Esophagus mucosa (tissue), 1 donor: Measurements from ENCODE around the gene LBR. TPM values are rescaled to one million over a fixed set of nuclear protein-coding genes. Genes with fewer than 3 reads are reported as not detected.
A peak's percentile ranks its signal among the peaks of the same experiment; 100 is the strongest.

ENCODE experiments used
- ATAC-seq: fragments of 200-7000 bp; cut with Tn5 transposase; one replicate; pipeline ENCODE4 v1.9.1; 2020
- total RNA-seq: library from RNA; stranded (reverse); gene quantifications from one replicate; pipeline ENCODE4 v1.2.4, GENCODE V29; 2023
- donor health status: DM: yes; HTN: yes; CAD: no.

LBR gene
- total RNA-seq, 1 donor from 2014 or later = 52.6 TPM

DNA sequence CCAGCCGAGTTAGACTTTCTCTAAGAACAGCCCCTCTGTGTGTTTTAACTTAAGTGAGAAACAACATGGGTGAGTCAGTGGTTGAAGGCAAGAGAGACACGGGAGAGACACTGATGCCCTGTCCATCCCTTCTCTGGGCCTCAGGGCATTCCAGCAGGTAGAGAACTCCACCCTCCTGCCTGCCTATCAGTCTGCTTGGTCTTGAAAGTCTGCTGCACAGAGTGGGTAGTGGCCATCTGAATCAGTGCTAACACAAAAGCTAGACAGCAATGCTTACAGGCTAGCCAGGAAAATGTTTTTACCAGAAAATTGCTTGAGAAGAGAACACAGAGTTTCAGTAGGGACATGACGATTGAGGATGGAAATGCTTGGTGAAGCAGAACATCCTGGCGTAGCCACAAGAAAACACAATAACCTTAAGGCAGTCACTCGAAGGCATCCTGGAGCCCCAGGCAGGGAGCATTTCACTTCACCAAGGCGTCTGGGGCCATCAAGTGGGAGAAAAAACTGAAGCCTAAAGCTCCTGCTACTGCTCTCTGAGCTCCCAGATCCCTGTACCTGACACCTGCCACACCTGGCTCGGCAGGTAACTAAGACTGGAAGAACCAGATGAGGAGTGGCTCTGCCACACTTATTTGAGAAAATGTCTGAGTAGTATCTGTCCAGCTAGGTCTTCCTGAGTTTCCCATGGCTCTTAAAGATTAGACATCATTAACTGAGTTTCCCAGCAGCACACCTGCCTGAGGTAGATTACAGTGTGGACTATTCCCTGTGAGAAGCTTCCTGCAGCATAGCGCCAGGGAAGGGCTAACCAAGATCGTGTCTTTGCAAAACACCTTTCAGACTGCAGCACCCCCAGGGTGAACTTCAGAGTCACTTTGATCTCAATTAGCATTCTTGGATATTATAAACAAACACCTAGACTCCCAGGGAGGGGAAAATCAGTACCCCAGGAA, 18.1 kb upstream of the LBR start:
- ATAC-seq = peak; percentile 71

GRCh38 chr1:225442123-225442505, 14.3 kb upstream of the LBR start:
- ATAC-seq = no peak

DNA sequence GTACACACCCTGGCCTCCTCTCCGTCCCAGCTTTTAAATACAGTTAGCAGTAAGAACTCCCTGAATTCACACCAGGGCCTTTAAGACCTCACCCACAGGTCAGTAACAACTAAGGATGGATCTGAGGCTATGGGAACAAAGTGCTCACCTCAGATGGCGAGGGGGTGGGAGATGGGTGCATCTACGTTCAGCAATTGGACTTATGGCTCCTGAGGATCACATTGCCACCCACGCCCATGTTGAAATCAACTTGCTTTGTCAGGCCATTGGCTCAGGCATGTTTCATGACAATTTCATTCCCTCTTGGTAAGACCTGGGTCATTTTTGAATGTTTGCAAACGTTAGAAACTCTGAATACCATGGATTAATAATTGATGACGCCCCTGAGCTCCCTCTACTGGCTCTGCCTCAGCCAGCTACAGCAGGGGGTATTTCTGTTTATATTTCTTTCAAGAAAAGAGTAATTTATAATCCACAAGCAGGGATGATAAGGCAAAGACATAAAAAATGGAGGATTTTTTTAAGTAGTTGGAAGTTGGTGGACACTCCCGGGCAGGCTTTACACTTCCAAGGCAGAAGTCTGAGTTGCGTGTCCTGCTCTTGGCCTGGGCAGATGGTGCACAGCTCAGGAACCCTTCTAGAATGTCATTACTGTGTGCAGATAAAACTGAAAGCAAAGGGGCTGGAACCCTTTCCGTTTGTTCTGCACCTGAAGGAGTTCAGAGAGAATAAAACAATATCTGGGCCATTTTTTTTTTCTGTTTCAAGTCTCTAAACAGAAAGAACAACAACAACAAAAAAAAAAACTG, 13.7 kb upstream of the LBR start:
- ATAC-seq = no peak

DNA sequence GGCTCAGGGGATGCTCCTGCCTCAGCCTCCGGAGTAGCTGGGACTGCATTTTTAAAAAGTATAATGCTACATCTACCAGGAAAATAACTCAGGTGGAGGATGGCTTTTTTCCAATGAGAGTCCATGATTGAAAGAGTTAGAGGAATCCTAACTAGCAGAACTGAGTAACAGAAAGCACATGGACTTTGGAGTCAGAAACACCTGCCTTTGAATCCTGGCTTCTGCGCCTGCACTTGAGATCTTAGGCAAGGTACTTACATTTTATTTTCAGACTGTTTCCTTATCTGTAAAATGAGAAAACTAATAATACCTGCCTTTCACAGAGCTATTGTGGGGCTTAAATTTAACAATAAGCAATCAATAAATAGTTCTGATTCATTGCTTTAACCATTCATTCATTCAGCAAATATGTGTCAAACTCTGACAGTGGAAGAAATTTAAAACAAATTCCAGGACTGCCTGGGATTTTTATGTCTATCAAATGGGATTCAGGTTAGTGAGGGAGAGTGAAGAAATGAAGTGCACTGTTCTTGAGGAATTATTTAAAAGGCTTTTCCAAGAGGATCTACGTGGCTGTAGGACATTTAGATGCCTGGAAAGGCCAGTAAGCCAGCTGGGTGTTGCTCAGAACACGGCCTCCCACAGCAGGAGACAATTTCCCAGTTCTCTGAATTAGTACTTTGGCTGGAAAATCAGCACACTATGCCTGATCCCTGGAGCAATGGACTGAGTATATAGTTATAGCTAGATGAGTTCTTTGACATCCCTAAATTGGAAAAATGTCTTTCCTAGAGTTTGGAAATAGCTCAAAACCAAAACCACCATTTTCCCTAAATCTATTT, 12.8 kb upstream of the LBR start:
- no peak for ATAC-seq

- ATAC-seq = no peak
These were observed 10.0 kb upstream of the LBR start for GRCh38 chr1:225437710-225438437.

DNA sequence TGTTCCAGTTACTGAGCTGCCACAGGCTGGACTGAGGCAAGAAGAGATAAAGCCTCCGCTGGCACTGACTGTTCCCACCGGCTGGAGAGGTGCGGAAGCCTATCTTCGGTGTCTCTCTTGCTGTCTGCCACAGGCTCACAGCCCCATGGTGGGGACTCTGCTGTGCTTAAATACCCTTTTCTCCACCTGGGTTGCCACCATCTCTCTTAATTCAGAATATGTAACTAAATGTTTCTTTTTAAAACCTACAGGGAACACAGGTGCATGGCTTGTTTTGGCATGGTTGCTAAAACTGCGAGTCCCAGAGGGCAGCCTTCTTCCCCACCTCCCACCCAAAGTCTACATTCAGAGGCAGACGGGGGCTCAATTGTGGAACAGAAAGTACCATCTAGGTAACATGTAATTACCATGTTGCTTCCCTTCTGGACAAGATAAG, 8.1 kb upstream of the LBR start:
- ATAC-seq = no peak

DNA sequence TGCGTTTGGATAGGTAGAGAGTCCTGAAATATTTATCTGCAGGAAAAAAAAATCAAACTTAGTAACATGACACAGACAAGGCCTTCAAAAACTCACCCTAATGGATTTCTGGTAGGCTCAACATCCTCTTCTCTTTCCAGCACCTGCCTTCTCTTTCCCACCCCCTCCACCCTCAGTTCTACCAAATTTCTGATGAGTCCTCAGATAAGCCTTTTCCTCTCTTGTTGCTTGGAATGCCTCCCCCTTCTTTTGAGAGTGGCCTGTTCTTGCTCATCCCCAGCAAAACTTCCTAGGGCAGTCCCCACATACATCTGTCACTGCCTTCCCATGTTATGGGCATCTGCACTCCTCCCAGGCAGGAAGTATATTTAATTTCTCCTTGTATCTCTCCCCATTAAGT, 7.6 kb upstream of the LBR start:
- ATAC-seq = no peak

DNA sequence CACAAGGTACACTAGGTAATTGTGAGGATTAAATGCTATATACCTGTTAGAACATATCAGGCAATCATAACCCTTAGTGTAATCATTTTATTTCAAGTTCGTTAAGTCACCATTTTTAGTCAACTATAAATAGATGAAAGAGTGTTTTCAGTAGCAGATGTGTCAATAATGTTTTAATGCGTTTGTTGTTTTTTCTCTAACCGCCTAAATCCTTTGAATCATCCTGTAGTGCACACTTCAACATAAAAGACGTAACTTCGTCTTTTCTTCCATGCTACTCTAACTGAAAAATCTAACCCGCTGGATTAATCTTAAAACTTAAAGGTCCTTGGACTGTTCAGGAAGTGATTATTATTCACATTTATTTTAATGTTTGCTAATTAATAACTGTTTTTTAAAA, 7.2 kb upstream of the LBR start:
- no peak for ATAC-seq

- no peak for ATAC-seq
These were observed 6.2 kb upstream of the LBR start for GRCh38 chr1:225434046-225434445.

GRCh38 chr1:225431081-225431863, 3.4 kb upstream of the LBR start:
- no peak for ATAC-seq

DNA sequence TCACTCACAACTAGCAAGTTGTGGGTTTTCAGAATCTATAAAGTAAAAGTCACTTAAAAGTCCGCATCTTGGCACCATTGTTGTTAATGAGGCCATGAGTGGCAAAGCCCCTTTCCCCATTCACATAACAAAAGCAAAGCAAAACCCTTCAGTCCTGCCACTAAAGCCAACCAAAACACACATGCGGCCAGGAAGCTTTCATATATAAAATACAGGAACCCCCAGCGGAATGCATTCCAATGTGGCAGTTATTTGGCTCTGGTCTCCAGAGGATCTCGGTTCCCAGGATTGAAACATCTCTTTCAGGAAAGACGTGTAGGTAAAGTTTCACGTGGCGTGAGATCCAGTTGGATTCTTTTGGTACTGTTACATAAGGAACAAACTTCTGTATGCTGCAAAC, 2.5 kb upstream of the LBR start:
- ATAC-seq = no peak

- ATAC-seq = no peak
These were observed 1.1 kb upstream of the LBR start for GRCh38 chr1:225428881-225429455.

GRCh38 chr1:225428068-225428880, 436 bp upstream of the LBR start:
- peak; percentile 97 for ATAC-seq

- peak; percentile 14 for ATAC-seq
These were observed 1.2 kb downstream of the LBR start for GRCh38 chr1:225426395-225427234.

GRCh38 chr1:225425201-225425786, 2.5 kb downstream of the LBR start:
- ATAC-seq = no peak

DNA sequence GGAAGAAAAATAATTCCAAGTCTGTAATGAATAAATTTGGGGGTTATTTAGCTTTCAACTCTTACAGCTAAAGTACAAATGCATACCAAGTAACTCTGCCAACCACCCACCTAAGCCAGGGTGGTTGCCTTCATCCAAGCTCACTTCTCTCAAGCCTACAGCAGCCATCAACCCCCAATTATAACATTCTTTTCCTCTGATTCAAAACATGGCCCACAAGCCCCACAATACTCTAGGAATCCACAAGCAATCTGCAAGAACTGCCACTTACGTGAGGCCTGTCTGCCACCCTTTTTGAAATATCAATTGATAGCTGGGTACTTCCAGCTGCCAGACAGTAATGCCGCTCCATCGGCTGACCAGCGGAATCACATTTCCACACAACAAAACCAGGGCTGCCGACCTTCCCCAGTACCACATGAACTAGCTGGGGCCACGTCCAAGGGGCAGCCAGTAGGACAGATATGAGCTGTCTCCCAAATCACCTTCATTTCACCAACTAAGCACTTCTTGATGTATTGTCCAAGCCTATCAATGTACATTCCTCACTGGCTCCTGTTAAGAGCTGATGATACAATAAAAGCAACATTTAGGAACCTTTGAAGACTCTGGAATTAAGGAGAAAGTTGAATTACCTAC, 3.2 kb downstream of the LBR start:
- no peak for ATAC-seq

DNA sequence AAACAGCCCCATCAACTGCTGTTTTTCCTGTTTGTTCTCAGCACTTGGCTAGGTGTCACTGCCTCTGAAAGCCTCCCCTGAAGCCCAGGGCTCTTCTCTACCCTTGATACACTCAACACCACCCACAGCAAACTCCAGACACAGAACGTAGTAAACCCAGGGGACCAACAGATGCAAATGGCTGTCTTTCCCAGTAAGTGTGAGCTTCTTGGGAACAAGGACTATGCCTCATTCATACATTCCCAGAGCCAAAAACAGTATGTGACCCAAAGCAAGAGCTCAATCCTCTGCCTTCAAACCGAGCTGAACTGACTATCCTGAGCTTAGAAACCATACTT, 4.4 kb downstream of the LBR start:
- ATAC-seq = no peak
